Dermis microvascular lymphatic vessel endothelial cell (primary cell): Measurements from ENCODE around the gene ABHD17C. TPM values are rescaled to one million over a fixed set of nuclear protein-coding genes. Genes with fewer than 3 reads are reported as not detected.
"Not testable (repeated sequence)": the region's sequence is repeated elsewhere in the genome, so short reads cannot be mapped to it uniquely, and the experiment has no call there.

Experiments
- DNase-seq, 2 donors: peaks; one replicate each; pipeline versions ENCODE4 v3.0.0 to v3.0.0-alpha.2; 2010; ENCODE audit warnings: low read depth in 2 of 2
- total RNA-seq: library from RNA; depleted of rRNA; stranded (reverse); fragments of >200 nt; gene quantifications from 2 replicates; pipeline ENCODE4 v1.2.1, GENCODE V29; 2014

Gene ABHD17C
- total RNA-seq, 1 donor from 2014 or later = 4.9 TPM

DNA sequence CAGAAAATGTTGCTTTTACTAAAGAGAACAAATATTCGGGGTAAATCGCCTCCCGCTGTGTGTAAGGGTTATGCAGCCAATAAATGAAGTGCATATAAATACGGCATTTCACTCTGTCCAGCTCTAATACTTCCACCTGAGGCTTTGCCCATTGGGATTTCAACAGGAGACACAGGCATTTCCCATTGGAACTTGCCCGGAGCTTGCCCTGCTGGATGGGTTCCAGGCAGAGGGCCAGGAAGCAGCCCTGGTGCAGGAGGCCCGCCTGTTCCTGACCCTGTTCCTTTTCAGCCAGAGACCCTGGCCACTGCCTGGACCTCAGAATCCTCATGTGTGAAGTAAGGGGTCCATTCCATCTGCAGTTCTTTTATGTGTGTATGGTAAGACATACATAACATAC, 66.6 kb downstream of the ABHD17C start:
- DNase-seq = no peak

DNA sequence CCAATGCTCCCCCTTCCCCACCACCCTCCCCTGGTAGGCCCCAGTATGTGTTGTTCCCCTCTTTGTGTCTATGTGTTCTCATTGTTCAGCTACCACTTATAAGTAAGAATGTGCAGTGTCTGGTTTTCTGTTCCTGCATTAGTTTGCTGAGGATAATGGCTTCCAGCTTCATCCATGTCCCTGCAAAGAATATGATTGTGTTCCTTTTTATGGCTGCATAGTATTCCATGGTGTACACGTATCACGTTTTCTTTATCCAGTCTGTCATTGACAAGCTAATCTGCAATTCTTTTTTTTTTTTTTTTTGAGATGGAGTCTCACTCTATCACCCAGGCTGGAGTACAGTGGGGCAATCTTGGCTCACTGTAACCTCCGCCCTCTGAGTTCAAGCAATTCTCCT, 68.1 kb downstream of the ABHD17C start:
- DNase-seq = not testable (repeated sequence)

DNA sequence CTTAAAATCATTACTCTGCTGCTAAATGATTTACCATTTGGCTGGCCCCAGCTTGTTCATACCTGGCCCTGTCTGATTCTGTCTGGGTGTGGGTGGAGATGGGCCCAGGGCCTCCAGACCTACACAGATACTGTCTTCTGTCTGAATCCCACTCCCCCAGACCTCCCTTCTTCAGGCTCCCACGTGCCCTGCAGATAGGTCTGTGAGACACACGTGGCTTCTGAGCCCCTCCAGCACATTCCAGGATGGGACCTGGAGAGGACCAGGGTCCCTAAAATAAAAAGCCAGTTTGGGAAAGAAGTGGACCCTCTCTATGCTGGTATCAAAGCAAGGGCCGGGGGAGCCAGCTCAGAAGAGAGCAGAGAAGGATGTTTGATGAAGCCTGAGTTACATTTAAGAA, 69.4 kb downstream of the ABHD17C start:
- DNase-seq = no peak

GRCh38 chr15:80766275-80766674, 71.2 kb downstream of the ABHD17C start:
- no peak for DNase-seq

- no peak for DNase-seq
Measured at GRCh38 chr15:80768158-80768557, 73.0 kb downstream of the ABHD17C start.

- no peak for DNase-seq
Measured at GRCh38 chr15:80769153-80769828, 74.2 kb downstream of the ABHD17C start.

- DNase-seq = no peak
Measured at GRCh38 chr15:80769829-80770705, 75.0 kb downstream of the ABHD17C start.

DNA sequence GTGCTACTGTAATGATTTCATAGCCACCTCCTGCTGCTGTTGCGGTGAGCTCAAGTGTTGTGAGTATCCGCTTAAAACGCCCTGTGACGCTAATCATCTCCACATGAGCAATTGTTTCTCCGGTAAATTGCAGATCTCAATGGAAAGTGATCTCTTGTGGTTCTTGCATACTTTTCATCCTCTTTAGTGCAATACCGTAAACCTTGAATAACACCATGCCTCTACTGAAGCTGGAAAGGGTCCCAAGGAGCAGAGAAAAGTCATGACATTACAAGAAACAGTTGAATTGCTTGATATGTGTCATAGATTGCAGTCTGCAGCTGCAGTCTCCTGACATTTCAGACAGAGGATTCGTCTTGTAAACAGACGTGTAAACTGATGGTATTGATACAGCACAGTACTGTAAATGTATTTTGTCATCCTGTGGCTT, 78.0 kb downstream of the ABHD17C start:
- no peak for DNase-seq

GRCh38 chr15:80773792-80774352, 78.8 kb downstream of the ABHD17C start:
- DNase-seq = no peak

DNA sequence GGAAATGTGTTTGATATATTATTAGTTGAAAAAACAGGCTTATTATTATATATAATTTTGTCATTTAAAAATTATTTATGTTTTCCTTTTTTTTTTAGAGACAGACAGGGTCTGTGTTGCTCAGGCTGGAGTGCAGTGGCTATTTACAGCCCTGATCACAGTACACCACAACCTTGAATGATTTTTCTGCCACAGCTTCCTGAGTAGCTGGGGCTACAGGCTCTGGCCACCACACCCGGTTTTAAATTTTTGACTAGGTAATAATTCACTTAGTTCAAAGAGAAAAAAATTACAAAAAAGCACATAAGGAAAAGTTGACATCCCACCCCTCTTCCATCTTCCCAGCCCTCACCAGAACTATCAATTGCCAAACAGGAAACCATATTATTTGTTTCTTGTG, 79.4 kb downstream of the ABHD17C start:
- no peak for DNase-seq

DNA sequence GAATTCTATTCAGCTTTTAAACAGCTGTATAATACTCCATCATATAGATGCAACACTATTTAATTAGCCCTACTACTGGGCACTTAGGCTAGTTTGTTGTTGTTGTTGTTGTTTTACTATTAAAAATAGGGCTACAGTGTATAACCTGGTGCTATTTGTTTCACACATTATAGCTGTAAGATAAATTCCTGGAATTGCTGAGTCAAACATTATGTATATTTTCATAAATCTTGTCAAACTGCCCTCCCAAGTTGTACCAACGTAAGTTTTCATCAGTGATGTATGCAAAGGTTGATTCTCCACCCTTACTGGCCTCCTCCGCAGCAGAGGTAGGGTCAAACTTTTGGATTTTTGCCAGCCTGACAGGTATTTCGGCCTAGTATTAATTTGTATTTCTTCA, 80.2 kb downstream of the ABHD17C start:
- no peak for DNase-seq

- peak; percentile 81 to 89 for DNase-seq
Measured at GRCh38 chr15:80776420-80777045, 81.4 kb downstream of the ABHD17C start.

DNA sequence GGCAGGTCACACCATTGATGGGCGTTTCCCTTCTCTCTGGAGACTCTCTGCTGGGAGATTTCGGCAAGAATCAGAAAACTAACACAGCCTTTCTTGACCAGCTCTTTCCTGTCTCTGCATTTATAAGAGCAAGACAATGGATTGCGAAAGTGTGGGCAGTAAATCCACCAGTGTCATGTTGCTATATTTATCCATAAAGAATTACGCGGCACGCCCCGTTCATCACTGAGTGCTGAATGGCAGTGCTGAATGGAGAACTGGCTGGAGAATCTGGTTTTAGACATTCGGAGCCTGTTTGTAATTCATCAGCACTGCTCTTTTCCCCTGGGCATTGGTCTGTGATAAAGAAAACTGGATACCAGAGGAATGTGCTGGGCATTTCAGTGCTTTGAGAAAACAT, 82.0 kb downstream of the ABHD17C start:
- peak in 1 of 2 donors; percentile 52 for DNase-seq

DNA sequence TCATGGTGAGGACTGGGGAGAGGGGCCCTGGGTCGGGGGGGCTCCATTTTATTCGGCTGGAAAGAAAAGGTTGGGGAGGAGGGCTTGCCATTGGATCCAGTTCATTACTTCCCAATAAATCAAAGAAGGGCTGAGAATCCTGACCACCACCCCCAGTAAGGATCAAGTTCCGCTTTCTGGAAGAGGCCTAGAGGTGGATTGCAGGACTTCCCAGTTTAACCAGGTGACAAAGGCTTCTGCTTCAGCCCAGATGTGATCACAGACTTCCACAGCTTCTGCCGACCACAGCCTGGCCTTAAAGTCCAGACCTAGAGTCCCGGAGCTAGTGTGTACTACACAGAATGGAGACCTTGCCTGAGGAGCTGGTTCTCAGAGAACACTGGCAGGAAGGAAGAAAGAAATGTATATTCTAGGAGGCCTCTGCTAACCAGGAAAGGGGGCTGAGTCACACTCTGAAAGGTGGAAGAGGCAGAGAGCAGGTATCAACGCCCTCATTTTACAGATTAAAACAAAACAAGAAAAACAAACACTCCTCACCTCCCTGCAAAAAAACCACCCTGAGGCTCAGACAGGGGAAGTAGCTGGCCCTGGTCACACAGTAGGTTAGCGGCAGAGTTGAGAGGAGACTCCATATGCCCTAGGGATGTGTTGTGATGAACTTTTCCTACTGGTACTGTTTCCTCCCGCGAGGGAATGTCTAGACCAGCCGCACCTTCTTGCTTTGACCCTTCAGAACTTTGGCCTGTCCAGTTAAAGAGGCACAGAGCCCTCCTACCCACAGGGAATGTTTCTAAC, 82.9 kb downstream of the ABHD17C start:
- no peak for DNase-seq

- no peak for DNase-seq
Measured at GRCh38 chr15:80778621-80778963, 83.5 kb downstream of the ABHD17C start.

- DNase-seq = peak; percentile 40 to 77
Measured at GRCh38 chr15:80778964-80779657, 84.0 kb downstream of the ABHD17C start, which contains the start of gene CEMIP. Gene CEMIP (plus strand): TSS chr15:80779370. CDS start chr15:80873880, 94,510 bp downstream.

DNA sequence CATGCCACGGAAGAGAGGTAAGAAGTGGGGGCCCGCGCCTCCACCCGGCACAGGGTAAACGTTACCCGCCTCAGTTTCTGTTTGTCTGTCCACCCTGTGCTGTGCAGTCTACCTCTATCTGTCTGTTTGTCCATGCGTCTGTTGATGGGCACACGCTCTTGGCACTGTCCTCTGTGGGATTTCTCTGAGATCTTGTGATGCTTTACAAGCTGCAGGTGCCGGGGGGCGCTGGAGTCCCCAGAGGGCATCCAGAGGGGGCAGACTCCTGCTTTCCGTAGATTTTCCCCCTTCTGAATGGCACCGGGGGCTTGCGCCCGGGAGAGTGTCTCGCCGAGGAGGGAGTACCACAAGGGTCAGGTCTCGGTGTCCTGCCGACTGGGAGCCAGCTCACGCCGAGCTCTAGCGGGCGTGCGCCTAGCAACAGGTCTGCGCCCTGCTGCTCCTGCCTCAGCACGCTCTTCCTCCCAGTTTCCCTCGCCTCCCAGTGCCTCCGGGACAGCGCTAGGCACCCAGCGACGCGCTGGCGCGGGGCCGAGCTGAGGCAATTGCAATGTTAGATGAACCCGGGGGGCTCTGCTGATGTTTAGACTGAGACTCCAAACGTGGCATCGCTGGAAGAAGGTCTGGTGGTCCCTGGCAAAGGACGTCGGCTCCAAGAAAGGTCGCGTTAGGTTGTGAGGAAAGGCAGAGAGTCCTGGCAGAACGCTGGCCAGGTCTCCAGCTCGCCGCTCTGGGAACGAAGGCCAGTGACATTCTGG, 84.7 kb downstream of the ABHD17C start:
- DNase-seq = peak in 1 of 2 donors; percentile 19

GRCh38 chr15:80780416-80781221, 85.5 kb downstream of the ABHD17C start:
- peak in 1 of 2 donors; percentile 68 for DNase-seq

- DNase-seq = no peak
Measured at GRCh38 chr15:80783260-80783659, 88.2 kb downstream of the ABHD17C start.
